ENCODE measurements around the gene PRR18.
"Not testable (repeated sequence)": the region's sequence is repeated elsewhere in the genome, so short reads cannot be mapped to it uniquely, and the experiment has no call there.

The PRR18 gene, protein sequence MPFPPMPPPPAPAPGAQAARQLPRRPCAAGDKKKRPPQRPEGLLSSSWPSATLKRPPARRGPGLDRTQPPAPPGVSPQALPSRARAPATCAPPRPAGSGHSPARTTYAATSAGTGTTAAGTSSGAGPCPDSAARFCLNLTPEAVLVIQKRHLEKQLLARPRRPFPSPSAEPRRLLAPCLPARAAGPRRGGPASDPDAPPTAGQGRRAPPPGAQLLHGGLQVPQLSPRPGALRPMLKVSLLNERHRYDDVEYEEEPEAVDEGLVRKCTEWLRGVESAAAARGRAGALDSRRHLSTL

DNA sequence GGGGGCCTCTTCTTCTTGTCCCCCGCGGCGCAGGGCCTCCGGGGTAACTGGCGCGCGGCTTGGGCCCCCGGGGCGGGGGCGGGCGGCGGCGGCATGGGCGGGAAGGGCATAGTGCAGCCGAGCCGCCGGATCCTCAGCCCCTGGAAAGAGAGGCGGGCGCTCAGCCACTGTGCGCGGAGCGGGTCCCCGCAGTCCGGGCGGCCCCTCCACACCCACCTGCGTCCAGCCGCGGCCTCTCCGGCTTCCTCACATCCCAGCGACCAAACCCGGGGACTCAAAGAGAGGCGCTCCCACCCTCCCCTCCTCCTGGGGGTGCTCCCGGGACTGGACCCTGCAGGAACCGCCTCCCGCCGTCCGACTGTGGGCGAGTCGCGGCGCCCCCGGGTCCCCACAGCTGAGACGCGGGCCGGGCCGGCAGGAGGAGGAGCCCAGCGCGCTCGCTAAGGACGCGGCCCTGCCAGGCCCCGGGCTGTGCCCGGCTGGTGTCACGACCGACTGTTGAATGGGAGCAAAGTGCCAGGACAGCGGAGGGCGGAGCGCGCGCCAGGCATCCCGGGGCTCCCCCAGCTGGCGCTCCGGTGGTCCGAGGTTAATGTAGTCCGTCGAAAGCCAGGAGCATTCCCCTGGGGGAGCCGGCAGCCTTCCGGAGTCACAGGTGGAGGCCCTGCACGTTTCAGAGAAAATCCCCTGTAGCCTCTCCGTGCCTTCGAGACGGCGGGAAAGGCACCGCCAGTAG is at the start of gene PRR18:
Gene PRR18 (minus strand): TSS at position 360 of the 736 bp plus-strand sequence. CDS start 250 bp downstream, at position 110.
- DNase-seq = no peak

DNA sequence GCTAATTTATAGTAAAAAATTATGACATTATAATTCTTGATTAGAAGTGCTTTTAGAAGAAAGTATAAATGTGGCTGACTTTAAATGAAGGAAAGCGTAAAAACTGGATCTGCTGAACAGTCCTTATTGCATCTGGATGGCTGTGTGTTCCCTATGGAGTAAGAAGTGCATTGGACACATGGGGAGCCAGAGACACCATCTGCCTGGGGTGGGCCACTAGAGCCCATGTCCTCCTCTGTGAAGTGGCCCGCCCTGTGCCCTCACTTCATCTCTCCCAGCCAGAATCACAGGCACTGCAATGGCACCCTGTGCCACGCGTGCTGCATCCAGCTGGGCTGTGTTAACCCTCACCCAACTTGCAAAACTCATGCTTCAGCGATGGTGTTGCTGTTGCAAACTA is 47.4 kb upstream of the PRR18 start:
- DNase-seq = no peak

DNA sequence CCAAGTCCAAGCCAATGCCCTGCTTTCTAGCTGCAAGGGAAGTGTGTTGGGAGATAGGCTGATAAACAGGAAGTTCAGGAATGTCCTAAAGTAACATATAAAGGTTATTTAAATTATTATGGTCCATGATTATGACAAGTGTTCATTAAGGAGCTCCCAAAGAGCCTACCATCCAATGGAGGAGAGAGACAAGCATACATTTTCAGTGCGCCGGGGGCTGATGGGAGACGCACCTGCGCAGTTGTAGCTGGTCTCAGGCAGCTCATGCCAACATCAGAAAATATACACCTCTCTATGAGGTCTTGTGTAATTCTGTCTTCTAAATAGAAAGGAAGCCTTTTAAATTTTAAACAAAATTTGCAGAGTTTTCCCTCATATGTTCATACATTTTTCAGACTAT is 46.8 kb upstream of the PRR18 start:
- DNase-seq = no peak

DNA sequence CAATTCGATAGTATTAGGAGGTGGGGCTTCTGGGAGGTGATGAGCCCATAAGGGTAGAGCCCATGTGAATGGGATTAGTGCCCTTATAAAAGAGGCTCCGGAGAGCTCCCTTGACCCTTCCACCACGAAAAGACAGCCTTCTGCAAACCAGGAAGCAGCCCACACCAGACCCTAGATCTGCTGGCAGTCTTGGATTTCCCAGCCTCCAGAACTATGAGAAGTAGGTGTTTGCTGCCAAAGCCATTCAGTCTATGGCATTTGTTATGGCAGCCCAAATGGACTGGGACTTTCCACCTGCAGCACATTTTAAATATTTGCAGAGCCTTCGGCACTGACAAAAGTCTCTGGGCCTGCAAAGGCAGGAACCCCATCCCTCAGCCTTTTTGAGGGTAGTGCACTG is 46.0 kb upstream of the PRR18 start:
- no peak for DNase-seq

DNA sequence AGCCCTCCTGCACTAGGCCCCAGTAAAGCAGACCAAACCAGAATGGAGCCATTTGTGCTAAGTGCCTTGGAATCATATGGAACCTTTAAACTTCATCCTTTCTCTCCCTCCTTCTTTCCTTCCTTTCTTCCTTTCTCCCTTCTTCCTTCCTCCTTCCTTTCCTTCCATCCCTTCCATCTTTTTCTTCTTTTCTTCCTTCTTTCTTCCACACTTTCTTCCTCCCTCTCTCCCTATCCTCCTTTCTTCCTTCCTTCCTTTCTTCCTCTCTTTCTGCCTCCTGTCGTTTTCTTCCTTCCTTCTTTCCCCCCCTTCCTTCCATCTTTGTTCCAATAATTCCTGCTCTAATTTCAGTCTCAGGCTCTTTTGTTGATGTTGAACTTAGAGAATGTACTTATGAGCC is 45.3 kb upstream of the PRR18 start:
- no peak for DNase-seq

DNA sequence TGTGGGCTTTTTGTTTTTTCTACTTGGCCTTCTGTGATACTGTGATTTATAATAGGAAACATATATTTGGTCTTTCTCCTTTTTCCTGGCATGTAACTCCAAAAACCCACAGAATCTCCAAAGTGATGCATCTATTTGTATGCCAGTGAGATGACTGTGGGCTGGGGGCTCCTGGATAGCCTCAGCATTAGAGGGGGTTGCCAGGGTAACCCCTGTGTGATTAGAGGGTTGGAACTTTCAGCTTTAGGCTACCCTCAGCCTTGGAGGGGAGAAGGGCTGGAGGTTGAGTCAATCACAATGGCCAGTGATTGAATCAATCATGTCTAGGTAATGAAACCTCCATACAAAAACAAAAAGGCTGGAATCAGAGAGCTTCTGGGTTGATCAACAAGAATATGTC is 44.7 kb upstream of the PRR18 start:
- no peak for DNase-seq

DNA sequence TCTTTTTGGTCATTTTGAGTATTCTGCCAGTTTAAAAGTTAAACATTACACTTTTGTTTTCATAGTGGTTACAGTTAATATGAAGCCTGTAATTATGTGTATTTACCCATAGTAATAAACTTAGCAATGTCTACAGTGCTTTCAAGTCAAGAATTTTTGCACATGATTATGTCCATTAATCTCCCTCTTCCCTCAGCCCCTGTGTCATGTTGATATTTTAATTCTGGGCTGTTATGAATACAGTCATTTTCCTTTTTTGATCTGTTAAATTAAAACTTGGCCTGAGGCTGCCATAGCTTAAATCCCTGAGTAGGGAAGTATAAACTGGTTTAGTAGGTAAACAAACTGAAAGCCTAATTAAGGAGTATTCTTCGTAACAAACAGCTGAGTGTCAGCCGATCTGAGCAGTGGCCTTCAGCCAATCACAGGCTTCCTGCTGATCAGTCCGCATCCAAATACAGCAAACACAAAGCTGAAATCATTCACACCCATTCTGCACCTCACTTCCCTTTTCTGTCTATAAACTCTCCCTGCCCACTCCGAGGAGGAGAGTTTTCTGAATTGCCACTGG is 43.6 kb upstream of the PRR18 start:
- DNase-seq = peak; percentile 39

DNA sequence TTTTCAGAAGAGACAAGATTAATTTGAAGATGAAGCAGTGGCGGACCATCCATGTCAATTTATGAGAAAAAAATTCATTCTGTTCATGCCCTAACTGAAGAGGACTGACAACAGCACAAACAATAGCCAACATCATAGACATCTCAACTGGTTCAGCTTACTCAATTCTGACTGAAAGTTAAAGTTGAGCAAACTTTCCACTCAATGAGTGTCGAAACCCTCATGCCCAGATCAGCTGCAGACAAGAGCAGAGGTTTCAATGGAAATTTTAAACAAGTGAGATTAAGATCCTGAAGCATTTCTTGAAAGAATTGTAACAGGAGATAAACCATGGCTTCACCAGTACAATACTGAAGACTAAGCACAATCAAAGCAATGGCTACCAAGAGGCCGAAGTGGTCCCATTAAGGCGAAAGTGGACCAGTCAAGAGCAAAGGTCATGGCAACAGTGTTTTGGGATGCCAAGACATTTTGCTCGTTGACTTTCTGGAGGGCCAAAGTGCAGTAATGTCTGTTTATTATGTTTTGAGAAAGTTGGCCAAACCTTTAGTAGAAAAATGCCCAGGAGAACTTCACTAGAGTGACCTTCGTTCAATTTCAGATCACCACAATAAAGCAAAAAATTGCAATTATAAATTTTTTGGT is 40.2 kb upstream of the PRR18 start:
- no peak for DNase-seq

DNA sequence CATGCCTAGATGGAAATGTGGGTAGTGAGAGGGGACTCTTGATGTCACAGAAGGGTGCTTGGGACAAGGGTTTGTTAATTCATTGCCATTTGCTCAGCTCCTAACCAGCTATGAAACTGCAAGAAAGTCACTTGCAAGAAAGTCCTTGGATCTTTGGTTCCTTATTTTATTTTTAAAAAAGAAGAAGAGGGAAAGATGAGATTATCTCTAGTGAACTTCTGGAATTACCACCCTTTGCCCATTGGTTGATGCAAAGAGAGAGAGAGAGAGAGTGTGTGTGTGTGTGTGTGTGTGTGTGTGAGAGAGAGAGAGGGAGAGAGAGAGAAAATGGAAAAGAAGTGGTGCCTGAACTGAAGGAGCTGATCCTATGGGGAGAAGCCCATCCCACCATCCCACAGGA is 38.8 kb upstream of the PRR18 start:
- no peak for DNase-seq

DNA sequence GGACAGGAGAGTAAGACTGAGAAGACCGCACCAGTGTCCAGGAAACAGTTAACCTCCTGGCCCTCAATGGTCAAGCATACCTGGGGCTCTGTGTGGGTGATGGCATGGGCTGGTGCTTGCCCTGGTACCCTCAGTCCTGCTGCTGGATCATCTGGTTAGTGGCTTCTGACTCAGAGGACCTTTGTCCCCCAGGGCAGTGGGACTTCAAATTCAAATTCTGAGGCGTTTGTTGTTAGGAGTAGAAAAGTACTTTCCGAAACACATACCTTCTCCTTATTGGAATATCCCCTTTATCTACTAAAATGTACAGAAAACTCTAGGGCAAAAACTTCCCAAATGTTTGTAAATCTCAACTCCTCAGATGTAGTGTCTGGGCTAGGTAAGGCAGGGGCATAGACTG is 38.3 kb upstream of the PRR18 start:
- no peak for DNase-seq

DNA sequence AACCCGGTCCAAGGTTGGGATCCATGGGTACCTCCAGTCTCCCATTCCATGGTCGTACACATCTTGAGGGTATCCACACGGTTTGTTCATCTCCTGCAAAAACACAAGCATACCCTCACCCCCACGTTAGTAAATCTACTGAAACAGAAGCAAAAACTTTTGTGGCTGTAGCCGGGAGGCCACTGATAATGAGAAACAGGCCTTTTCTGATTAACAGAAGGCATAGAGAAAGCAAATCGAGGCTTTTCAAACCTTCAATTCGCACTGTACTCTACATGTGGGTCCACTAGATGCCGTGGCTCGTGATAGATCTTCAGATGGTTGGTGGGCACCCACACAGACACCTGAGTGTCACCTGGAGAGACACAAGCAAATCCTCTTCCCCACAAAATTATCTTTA is 37.5 kb upstream of the PRR18 start:
- not testable (repeated sequence) for DNase-seq

DNA sequence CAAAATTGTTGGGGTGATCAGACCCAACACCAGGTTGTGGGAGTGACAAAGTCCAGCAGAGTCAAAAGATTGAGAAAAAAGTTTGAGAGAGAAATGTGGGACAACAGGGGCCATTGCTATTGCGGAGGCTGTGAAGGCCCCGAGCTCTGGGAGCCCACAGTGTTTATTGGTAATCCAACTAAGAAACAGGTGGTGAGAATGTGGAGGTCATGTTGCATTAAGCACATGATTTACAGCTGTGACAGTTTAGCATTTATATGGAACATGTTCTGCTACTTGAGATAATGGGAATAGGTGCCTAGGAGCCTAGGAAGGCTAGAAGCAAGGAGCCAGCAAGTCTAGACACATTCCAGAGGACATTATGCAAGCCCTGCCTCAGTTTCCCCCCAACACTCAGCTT is 36.7 kb upstream of the PRR18 start:
- not testable (repeated sequence) for DNase-seq

DNA sequence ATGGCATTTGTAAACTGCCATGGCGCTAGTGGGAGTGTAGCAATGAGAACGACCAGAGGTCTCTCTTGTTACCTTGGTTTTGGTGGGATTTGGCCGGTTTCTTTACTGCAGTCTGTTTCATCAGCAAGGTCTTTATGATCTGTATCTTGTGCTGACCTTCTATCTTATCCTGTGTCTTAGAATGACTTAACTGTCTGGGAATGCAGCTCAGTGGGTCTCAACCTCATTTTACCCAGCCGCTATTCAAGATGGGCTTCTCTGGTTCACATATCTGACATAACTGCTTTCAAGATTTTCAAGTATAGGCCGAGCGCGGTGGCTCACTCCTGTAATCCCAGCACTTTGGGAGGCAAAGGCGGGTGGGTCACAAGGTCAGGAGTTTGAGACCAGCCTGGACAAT is 36.0 kb upstream of the PRR18 start:
- DNase-seq = no peak

DNA sequence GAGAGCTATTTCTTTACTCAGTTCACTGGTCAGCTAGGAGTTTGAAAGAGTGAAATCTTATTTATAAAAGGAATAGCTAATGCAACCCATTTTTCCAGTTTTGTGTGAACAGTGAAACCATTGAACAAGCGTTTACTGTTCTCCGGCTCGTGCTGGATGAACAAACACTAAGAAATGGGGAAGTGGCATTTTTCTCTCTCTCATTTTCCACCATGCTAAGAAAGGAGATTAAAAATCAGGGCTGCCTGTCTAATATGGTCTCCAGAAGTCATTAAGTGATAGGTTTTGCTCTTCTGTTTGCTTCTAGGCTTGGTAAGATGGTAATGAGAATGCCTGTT is 34.9 kb upstream of the PRR18 start:
- DNase-seq = no peak

DNA sequence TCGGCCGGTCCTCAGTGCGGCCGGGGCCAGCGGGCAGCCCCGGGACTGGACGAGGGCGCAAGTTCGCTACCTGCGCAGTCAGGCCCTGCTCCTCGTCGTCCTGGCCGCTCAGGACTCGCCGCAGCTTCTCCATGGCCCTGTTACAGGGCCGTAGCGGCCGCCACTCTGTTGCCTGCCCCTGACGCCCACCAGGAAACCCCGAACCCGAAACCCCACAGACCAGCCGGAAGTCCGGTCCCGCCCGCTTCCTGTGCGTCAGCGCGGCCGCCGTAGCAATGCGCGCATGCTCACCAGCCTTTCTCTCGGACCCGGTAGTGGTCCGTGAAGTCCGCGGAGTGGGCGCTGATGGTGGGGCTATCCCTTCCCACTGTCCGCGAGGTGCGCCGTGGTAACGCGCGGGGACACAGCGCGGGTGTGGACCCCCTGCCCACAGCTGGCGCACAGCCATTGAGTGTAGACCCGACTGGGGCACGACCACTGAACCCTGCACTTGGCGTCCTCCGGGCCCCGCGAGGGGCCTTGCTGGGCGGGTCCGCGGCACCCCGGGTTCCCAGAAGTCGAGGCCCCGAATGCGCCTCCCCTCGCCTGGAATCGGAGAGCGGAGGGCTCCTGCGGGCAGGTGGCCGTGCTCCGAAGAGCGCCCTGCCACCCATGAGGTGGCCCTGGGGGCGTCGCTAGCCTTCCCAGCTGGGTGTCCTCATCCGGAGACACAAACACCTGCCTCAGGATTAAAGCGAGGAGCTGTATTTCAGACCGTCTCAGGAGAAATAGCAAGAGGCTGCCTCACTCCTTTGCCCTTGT is 34.4 kb upstream of the PRR18 start, which contains the start of gene SFT2D1:
Gene SFT2D1 (minus strand): TSS at position 197 of the 801 bp plus-strand sequence. CDS start 64 bp downstream, at position 133.
- DNase-seq = peak; percentile 40

DNA sequence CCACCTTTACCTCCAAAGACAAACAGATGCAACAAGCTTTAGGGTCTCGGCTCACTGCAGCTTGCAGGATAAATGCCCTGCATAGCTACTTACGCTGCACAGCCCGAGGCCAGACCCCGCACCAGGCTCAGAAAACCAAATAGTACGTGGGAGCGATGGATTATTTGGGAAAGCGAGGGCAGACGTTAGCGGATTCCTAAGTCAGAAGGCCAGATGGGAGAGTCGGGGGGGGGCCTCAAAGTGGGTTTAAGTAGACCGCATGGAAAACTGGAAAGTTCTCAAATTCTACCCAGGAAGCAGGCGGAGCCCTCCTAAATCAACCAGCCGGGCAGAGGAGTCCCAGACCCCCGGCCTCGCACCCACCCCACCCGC is 33.8 kb upstream of the PRR18 start:
- DNase-seq = no peak

DNA sequence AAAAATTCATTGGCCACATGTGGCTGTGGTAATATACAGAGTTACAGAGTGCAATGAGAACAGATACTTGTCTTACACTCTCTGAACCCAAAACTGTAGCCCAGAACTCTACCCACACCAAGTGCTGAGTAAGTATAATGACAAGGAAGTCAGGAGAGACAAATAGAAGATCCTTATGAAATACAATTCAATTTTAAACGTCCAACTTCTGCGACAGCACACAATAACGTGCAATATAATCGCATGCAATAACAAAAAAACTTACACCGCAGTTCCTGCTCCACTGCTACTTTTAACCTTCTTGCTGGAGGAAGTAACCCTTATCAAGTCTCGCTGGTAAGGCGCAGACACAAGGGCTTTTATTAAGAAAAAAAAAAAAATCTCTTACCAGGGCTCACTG is 33.3 kb upstream of the PRR18 start:
- no peak for DNase-seq

DNA sequence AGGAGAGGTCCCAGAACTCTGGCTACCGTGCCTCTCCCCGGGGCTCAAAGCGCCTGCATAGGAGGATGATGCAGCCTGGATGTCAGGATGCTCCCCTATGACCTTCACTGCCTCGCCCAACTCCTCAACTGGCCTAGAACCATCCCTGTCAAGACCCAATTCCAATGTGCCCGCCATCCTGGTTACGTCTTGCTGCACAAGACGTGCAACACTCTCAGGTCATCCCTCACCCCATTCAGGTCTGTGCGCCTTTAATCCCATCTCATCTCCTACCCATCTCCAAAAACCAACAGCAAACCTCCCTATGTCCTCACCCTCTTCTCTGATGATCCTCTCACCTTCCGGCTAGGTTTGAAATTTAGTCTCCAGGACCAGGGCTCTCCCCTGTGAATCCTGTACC is 30.7 kb upstream of the PRR18 start:
- DNase-seq = no peak

DNA sequence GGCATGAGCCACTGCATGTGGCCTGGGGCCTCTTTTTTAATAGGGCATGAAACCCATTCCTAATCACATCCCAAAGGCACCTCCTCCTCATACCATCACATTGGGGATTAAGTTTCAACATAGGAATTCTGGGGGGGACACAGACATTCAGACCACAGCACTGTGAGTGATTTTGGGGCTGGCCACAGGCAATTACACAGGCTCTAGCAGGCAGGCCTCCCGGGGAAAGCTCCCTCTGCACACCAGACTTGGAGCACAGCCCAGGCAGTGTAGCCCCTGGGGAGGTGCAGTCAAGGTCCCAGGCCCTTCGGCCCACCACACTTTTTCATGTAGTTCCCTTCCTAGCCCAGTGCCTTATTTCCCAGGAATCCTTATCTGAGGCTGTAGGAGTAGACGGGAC is 28.7 kb upstream of the PRR18 start:
- DNase-seq = no peak

DNA sequence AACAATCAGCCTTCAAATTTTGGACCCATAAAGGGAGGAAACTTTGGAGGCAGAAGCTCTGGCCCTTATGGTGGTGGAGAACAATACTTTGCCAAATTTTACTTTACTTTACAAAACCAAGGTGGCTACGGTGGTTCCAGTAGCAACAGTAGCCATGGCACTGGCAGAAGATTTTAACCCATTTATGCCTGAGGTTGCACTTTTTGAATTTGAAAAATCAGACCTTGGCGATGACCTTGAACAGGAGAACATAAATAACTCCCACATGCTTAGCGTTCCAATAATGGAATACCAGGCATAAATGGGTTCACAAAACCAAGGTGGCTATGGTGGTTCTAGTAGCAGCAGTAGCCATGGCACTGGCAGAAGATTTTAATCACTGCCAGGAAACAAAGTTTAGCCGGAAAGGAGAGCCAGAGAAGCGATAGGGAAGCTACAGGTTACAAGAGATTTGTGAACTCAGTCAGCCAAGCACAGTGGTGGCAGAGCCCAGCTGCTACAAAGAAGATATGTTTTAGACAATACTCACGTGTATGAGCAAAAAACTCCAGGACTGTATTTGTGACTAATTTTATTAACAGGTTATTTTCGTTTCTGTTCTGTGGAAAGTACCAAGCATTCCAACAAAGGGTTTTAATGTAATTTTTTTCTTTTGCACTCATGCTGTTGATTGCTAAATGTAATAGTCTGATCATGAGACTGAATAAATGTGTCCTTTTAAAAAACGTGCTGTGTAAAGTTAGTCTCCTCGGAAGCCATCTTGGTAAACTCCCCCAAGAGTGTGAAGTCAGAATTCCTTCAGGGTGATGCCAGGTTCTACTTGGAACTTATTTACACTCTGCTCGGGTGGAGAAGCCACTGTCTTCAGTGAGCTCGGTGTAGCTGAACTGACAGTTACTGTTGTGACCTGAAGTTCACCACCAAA is 27.4 kb upstream of the PRR18 start:
- no peak for DNase-seq

DNA sequence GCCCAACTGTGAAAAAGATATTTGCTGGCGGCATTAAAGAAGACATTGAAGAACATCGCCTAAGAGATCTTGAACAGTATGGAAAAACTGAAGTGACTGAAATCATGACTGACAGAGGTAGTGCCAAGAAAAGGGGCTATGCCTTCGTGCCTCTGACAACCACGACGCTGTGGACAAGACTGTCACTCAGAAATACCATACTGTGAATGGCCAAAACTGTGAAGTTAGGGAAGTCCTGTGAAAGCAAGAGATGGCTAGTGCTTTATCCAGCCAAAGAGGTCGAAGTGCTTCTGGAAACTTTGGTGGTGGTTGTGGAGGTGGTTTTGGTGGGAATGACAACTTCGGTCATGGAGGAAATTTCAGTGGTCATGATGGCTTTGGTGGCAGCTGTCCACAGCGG is 26.7 kb upstream of the PRR18 start:
- no peak for DNase-seq

Measured in NCI-H1048 (cell line).